B cell (primary cell): ENCODE results near the gene GALNT17.

Source experiments
- EZH2 ChIP-seq: IDR thresholded peaks from 2 replicates; pipeline ENCODE4 v1.6.1; 2012; ENCODE audit warnings: borderline replicate concordance, low read depth, mild to moderate bottlenecking, moderate library complexity, low read length; ENCODE audit not compliant: insufficient read depth, poor library complexity, severe bottlenecking
- TF ChIP-seq, protein P1 (sequence below): fragments of 200-600 bp; IDR thresholded peaks from one replicate; pipeline ENCODE4 v1.8.0; 2022; ENCODE audit warnings: antibody characterized with exemption, mild to moderate bottlenecking

DNA sequence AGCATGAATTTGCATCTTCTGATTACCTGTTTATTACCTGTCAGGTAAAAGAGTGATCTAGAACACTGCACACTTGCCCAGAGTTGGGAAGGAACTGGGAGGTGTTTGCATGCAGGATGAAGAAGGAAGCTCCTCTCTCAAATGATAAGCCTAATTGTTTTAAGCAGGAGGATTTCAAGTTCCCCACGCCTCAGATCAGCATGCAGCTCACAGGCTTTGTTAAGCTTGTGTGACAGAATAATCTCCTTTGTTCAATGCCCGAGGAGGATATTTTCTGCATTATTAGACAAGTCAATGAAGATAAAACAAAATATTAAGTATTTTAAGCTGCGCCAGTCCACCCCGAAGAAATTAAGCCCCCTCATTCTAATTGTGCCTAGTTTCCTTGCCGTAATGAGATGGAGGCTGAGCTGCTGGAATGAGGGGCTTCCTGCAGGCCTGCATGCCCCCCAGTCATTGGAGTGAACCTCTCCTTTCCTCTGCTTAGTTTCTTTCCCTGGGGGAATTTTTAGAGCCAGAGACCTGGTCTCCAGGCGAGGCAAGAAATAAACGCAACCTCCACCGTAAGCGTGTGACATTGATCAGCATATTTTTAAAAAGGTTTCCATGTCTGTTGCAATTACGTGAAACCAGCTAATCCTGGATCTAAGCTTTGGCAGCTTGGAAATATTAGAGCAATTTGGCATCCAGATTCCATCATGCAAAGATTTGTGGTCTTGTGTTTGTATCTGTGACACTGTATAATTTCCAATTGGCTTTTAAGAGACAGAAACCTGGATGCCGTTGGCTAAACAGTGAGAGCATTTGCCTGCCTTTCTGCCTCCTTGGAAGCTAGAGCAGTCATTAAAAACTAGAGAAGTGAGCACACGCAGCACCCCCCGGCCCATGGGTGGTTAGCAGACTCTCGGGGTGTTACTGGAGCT lies 376.0 kb downstream of the GALNT17 start:
- TF ChIP-seq, protein P1, sequence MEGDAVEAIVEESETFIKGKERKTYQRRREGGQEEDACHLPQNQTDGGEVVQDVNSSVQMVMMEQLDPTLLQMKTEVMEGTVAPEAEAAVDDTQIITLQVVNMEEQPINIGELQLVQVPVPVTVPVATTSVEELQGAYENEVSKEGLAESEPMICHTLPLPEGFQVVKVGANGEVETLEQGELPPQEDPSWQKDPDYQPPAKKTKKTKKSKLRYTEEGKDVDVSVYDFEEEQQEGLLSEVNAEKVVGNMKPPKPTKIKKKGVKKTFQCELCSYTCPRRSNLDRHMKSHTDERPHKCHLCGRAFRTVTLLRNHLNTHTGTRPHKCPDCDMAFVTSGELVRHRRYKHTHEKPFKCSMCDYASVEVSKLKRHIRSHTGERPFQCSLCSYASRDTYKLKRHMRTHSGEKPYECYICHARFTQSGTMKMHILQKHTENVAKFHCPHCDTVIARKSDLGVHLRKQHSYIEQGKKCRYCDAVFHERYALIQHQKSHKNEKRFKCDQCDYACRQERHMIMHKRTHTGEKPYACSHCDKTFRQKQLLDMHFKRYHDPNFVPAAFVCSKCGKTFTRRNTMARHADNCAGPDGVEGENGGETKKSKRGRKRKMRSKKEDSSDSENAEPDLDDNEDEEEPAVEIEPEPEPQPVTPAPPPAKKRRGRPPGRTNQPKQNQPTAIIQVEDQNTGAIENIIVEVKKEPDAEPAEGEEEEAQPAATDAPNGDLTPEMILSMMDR: no peak
- no peak for TF ChIP-seq EZH2
